H9 (cell line): ENCODE measurements around the gene SASH3. TPM values are rescaled to one million over a fixed set of nuclear protein-coding genes. Genes with fewer than 3 reads are reported as not detected.

Experiments
- DNase-seq: peaks from one replicate; pipeline ENCODE4 v3.0.0-alpha.2; 2017
- H2AFZ ChIP-seq: one replicate; pipeline ENCODE4 v1.6.1; 2013; ENCODE audit warnings: mild to moderate bottlenecking, low read length, control low read depth, moderate library complexity
- H2AK5ac ChIP-seq: 2 replicates; pipeline ENCODE4 v1.6.1; 2013; ENCODE audit warnings: low read length, control low read depth, mixed read lengths; ENCODE audit not compliant: insufficient read length
- H2BK120ac ChIP-seq: one replicate; pipeline ENCODE4 v1.6.1; 2013; ENCODE audit warnings: low read depth, mild to moderate bottlenecking, low read length, control low read depth, inconsistent platforms; ENCODE audit not compliant: poor library complexity, severe bottlenecking
- H2BK12ac ChIP-seq: 2 replicates; pipeline ENCODE4 v1.6.1; 2013; ENCODE audit warnings: low read length, control low read depth, mixed read lengths, low read depth; ENCODE audit not compliant: insufficient read length
- H2BK15ac ChIP-seq: 2 replicates; pipeline ENCODE4 v1.6.1; 2013; ENCODE audit warnings: low read depth, low read length, control low read depth
- H2BK20ac ChIP-seq: one replicate; pipeline ENCODE4 v1.6.1; 2013; ENCODE audit warnings: low read depth, mild to moderate bottlenecking, low read length, control low read depth, inconsistent platforms; ENCODE audit not compliant: poor library complexity, severe bottlenecking
- H2BK5ac ChIP-seq: 2 replicates; pipeline ENCODE4 v1.6.1; 2013; ENCODE audit warnings: low read length, control low read depth, mixed read lengths; ENCODE audit not compliant: insufficient read length
- H3K14ac ChIP-seq: 2 replicates; pipeline ENCODE4 v1.6.1; 2013; ENCODE audit warnings: low read length, control low read depth; ENCODE audit not compliant: insufficient read depth
- H3K18ac ChIP-seq: 2 replicates; pipeline ENCODE4 v1.6.1; 2013; ENCODE audit warnings: low read depth, mild to moderate bottlenecking, mixed read lengths, low read length, control low read depth; ENCODE audit not compliant: insufficient read length
- H3K23ac ChIP-seq: 2 replicates; pipeline ENCODE4 v1.6.1; 2013; ENCODE audit warnings: low read length, control low read depth, mixed read lengths, low read depth; ENCODE audit not compliant: insufficient read length
- H3K23me2 ChIP-seq: 2 replicates; pipeline ENCODE4 v1.6.1; 2013; ENCODE audit warnings: low read depth, mild to moderate bottlenecking, mixed read lengths, low read length, control low read depth; ENCODE audit not compliant: insufficient read length, poor library complexity, severe bottlenecking
- H3K27ac ChIP-seq: 2 replicates; pipeline ENCODE4 v1.5.1; 2013; ENCODE audit warnings: low read length, control low read depth, mixed read lengths, low read depth; ENCODE audit not compliant: insufficient read length
- H3K27me3 ChIP-seq: 2 replicates; pipeline ENCODE4 v1.6.1; 2013; ENCODE audit warnings: low read length, control low read depth, inconsistent platforms; ENCODE audit not compliant: insufficient read depth
- H3K4ac ChIP-seq: 2 replicates; pipeline ENCODE4 v1.6.1; 2013; ENCODE audit warnings: low read depth, mild to moderate bottlenecking, control low read depth, inconsistent platforms, low read length, moderate library complexity
- H3K4me1 ChIP-seq: 2 replicates; pipeline ENCODE4 v1.6.1; 2013; ENCODE audit warnings: low read length, control low read depth, inconsistent platforms; ENCODE audit not compliant: insufficient read depth
- H3K4me2 ChIP-seq: 2 replicates; pipeline ENCODE4 v1.6.1; 2013; ENCODE audit warnings: low read length, control low read depth, mixed read lengths; ENCODE audit not compliant: insufficient read length, insufficient read depth
- H3K56ac ChIP-seq: 2 replicates; pipeline ENCODE4 v1.6.1; 2013; ENCODE audit warnings: low read depth, mild to moderate bottlenecking, mixed read lengths, low read length, control low read depth; ENCODE audit not compliant: insufficient read length
- H3K79me1 ChIP-seq: 2 replicates; pipeline ENCODE4 v1.6.1; 2013; ENCODE audit warnings: low read depth, mild to moderate bottlenecking, moderate library complexity, low read length, control low read depth, inconsistent platforms; ENCODE audit not compliant: insufficient read depth, poor library complexity, severe bottlenecking
- H3K79me2 ChIP-seq: 2 replicates; pipeline ENCODE4 v1.6.1; 2013; ENCODE audit warnings: low read length, control low read depth, inconsistent platforms; ENCODE audit not compliant: insufficient read depth
- H3K9ac ChIP-seq: 2 replicates; pipeline ENCODE4 v1.6.1; 2013; ENCODE audit warnings: low read length, control low read depth, mixed read lengths; ENCODE audit not compliant: insufficient read length; ENCODE audit errors: extremely low read depth
- H3K9me3 ChIP-seq: one replicate; pipeline ENCODE4 v1.6.1; 2013; ENCODE audit warnings: low read depth, low read length, inconsistent platforms; ENCODE audit not compliant: control insufficient read depth
- H3T11ph ChIP-seq: one replicate; pipeline ENCODE4 v1.6.1; 2013; ENCODE audit warnings: mild to moderate bottlenecking, low read length, control low read depth, inconsistent platforms
- H4K20me1 ChIP-seq: one replicate; pipeline ENCODE4 v1.6.1; 2013; ENCODE audit not compliant: control insufficient read depth, insufficient read length, insufficient read depth
- H4K5ac ChIP-seq: 2 replicates; pipeline ENCODE4 v1.6.1; 2013; ENCODE audit warnings: low read depth, mild to moderate bottlenecking, mixed read lengths, low read length, control low read depth; ENCODE audit not compliant: insufficient read length
- H4K8ac ChIP-seq: replicated peaks from 2 replicates; pipeline ENCODE4 v1.6.1; 2013; ENCODE audit warnings: low read length, control low read depth, mixed read lengths, low read depth; ENCODE audit not compliant: insufficient read length
- H4K91ac ChIP-seq: 2 replicates; pipeline ENCODE4 v1.6.1; 2013; ENCODE audit warnings: low read depth, mild to moderate bottlenecking, moderate library complexity, mixed read lengths, low read length, control low read depth; ENCODE audit not compliant: insufficient read length
- H3K27ac Mint-ChIP-seq, 3 experiments: 2 replicates in 2 of 3; 3 replicates in 1 of 3; pipeline ENCODE4 v1.8.0; 2020 to 2021; ENCODE audit warnings: mixed read lengths in 3 of 3, mild to moderate bottlenecking in 1 of 3, moderate library complexity in 1 of 3
- H3K27me3 Mint-ChIP-seq: 2 replicates; pipeline ENCODE4 v1.8.0; 2021; ENCODE audit warnings: low read depth, mild to moderate bottlenecking, moderate library complexity, mixed read lengths
- H3K36me3 Mint-ChIP-seq, 3 experiments: 2 replicates in 2 of 3; 3 replicates in 1 of 3; pipeline ENCODE4 v1.8.0; 2020 to 2021; ENCODE audit warnings: low read depth in 3 of 3, mixed read lengths in 3 of 3; ENCODE audit not compliant: insufficient read depth in 1 of 3
- H3K4me1 Mint-ChIP-seq, 2 experiments: 2 replicates each; pipeline ENCODE4 v1.8.0; 2020; ENCODE audit warnings: mixed read lengths in 2 of 2
- H3K4me3 Mint-ChIP-seq, 2 experiments: 2 replicates in 1 of 2; 3 replicates in 1 of 2; pipeline ENCODE4 v1.8.0; 2020 to 2021; ENCODE audit warnings: mild to moderate bottlenecking in 2 of 2, mixed read lengths in 2 of 2, moderate library complexity in 1 of 2
- H3K9me3 Mint-ChIP-seq, 2 experiments: 2 replicates in 1 of 2; 3 replicates in 1 of 2; pipeline ENCODE4 v1.8.0; 2020; ENCODE audit warnings: mild to moderate bottlenecking in 2 of 2, mixed read lengths in 2 of 2, moderate library complexity in 1 of 2
- WGBS: extraction: QIAGEN DNeasy Blood & Tissue Kit; methylation state at CpG from one replicate; pipeline ENCODE4 v1.1.7; 2013; ENCODE audit warnings: missing lambda C conversion rate, low lambda C conversion rate, mixed read lengths; ENCODE audit not compliant: insufficient read length; ENCODE audit errors: extremely low coverage; 5-methylcytosine and 5-hydroxymethylcytosine counted together
- total RNA-seq: library from RNA; stranded (reverse); gene quantifications from 2 replicates; pipeline ENCODE4 v1.2.1, GENCODE V29; 2021
- TF ChIP-seq, protein P1 (sequence below): fragments of 200-600 bp; sonication (generic); conservative IDR thresholded peaks from 3 replicates; pipeline ENCODE4 v1.8.0; 2021; ENCODE audit warnings: antibody characterized with exemption, mild to moderate bottlenecking

Gene SASH3
- total RNA-seq, 1 experiment from 2014 or later = not detected

DNA sequence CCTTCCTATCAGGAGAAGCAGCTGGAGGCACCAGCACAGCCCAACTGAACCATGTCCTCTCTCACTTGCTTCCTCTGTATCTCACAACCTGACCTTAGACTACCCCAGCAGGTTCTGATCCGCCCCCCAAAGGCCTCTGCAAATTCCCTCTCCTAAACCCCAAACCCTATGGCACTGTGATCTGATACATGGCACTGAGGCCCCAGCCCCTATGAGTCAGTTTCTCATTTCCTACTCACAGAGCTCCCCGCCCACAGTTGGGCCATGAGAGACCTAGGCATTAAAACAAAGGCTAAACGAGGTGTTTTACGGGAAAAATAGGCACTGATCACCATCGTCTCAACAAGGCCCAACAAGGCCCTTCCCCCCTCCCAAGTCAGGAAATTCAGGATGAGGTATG lies 19.1 kb downstream of the SASH3 start:
- no peak overlapping the region for H2BK15ac ChIP-seq
- H3K4ac ChIP-seq = no peak overlapping the region
- no peaks in the 10 kb centered on the region for H3K4me1 ChIP-seq
- no peak overlapping the region for H3K18ac ChIP-seq
- WGBS = no CpG with 5 or more reads among the region's 5 CpGs
- Mint-ChIP-seq H3K4me1 (no peaks in the 10 kb centered on the region), H3K27me3 (no peaks in the 10 kb centered on the region), H3K9me3 (peaks cover 0 to 56% of the 10 kb centered on the region in 2 experiments; a peak in 4 of 5 replicates), H3K4me3 (no peak overlapping the region), H3K36me3 (peaks cover 16 to 27% (median 17%) of the 10 kb centered on the region in 3 experiments), H3K27ac (peak overlapping the region in 2 of 3 experiments; percentile 19 to 43; a peak in 2 of 7 replicates)
- TF ChIP-seq, protein P1, sequence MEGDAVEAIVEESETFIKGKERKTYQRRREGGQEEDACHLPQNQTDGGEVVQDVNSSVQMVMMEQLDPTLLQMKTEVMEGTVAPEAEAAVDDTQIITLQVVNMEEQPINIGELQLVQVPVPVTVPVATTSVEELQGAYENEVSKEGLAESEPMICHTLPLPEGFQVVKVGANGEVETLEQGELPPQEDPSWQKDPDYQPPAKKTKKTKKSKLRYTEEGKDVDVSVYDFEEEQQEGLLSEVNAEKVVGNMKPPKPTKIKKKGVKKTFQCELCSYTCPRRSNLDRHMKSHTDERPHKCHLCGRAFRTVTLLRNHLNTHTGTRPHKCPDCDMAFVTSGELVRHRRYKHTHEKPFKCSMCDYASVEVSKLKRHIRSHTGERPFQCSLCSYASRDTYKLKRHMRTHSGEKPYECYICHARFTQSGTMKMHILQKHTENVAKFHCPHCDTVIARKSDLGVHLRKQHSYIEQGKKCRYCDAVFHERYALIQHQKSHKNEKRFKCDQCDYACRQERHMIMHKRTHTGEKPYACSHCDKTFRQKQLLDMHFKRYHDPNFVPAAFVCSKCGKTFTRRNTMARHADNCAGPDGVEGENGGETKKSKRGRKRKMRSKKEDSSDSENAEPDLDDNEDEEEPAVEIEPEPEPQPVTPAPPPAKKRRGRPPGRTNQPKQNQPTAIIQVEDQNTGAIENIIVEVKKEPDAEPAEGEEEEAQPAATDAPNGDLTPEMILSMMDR = no peak
- H2AK5ac ChIP-seq = no peak overlapping the region
- no peak overlapping the region for H2BK120ac ChIP-seq
- no peak overlapping the region for H3K56ac ChIP-seq
- no peak overlapping the region for H3K9ac ChIP-seq
- H3K9me3 ChIP-seq = no peaks in the 10 kb centered on the region
- H2BK5ac ChIP-seq = no peak overlapping the region
- no peaks in the 10 kb centered on the region for H3K79me2 ChIP-seq
- H3K79me1 ChIP-seq = no peaks in the 10 kb centered on the region
- H3K27ac ChIP-seq = no peak overlapping the region
- no peak overlapping the region for H3K14ac ChIP-seq
- H2BK12ac ChIP-seq = no peak overlapping the region
- no peak overlapping the region for H2AFZ ChIP-seq
- H3T11ph ChIP-seq = no peak overlapping the region
- no peaks in the 10 kb centered on the region for H3K27me3 ChIP-seq
- H3K4me2 ChIP-seq = no peak overlapping the region
- no peak overlapping the region for H2BK20ac ChIP-seq
- no peak overlapping the region for H4K8ac ChIP-seq
- no peak for DNase-seq
- no peaks in the 10 kb centered on the region for H4K20me1 ChIP-seq
- no peak overlapping the region for H4K5ac ChIP-seq
- H4K91ac ChIP-seq = no peak overlapping the region
- no peaks in the 10 kb centered on the region for H3K23me2 ChIP-seq
- no peak overlapping the region for H3K23ac ChIP-seq
